ENCODE measurements around the gene TSSK6. TPM values are rescaled to one million over a fixed set of nuclear protein-coding genes. Genes with fewer than 3 reads are reported as not detected.
"Not testable (repeated sequence)": the region's sequence is repeated elsewhere in the genome, so short reads cannot be mapped to it uniquely, and the experiment has no call there.

Gene TSSK6
- total RNA-seq, 2 donors from 2014 or later = 5.0 to 5.6 TPM

DNA sequence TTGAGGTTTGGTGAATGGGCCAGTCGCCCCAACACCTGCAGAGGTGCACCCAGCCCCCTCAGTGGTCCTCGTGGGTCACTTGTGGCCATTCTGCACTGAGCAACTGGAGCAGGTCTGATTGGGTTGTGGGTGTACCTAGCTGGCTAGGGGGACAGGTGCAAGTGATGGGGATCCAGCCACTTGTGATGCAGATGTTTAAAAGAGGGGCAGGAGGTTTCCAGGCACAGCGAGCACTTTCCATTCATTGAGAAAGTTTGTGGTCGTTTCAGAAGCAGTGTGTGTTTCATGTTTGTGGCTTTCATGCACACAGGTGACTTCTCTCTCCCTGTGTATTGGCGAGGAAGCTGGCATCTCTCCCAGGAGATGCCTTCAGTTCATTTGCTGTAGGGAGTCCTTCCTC lies 34.7 kb downstream of the TSSK6 start:
- Mint-ChIP-seq H3K4me1 (ENCODE audit: low read depth) (peaks cover 57% of the 10 kb centered on the region), H3K9me3 (no peaks in the 10 kb centered on the region), H3K36me3 (ENCODE audit: insufficient read depth in 2 of 2) (peaks cover 0 to 10% of the 10 kb centered on the region in 2 donors), H3K27me3 (ENCODE audit: low read depth) (no peaks in the 10 kb centered on the region), H3K4me3 (peak overlapping the region; percentile 4 to 37), H3K27ac (no peak overlapping the region)
- DNase-seq (peak; percentile 35 to 36), ATAC-seq (replicated peaks in 1 of 2) (peak; percentile 76 to 85)

- Mint-ChIP-seq H3K9me3 (no peaks in the 10 kb centered on the region), H3K4me1 (ENCODE audit: low read depth) (peaks cover 83% of the 10 kb centered on the region), H3K36me3 (ENCODE audit: insufficient read depth in 2 of 2) (peaks cover 0 to 8% of the 10 kb centered on the region in 2 donors), H3K4me3 (no peak overlapping the region), H3K27ac (peak overlapping the region; percentile 29), H3K27me3 (ENCODE audit: low read depth) (no peaks in the 10 kb centered on the region)
- DNase-seq (no peak), ATAC-seq (replicated peaks in 1 of 2) (no peak)
Observed at GRCh38 chr19:19477705-19478383, 37.5 kb downstream of the TSSK6 start.

DNA sequence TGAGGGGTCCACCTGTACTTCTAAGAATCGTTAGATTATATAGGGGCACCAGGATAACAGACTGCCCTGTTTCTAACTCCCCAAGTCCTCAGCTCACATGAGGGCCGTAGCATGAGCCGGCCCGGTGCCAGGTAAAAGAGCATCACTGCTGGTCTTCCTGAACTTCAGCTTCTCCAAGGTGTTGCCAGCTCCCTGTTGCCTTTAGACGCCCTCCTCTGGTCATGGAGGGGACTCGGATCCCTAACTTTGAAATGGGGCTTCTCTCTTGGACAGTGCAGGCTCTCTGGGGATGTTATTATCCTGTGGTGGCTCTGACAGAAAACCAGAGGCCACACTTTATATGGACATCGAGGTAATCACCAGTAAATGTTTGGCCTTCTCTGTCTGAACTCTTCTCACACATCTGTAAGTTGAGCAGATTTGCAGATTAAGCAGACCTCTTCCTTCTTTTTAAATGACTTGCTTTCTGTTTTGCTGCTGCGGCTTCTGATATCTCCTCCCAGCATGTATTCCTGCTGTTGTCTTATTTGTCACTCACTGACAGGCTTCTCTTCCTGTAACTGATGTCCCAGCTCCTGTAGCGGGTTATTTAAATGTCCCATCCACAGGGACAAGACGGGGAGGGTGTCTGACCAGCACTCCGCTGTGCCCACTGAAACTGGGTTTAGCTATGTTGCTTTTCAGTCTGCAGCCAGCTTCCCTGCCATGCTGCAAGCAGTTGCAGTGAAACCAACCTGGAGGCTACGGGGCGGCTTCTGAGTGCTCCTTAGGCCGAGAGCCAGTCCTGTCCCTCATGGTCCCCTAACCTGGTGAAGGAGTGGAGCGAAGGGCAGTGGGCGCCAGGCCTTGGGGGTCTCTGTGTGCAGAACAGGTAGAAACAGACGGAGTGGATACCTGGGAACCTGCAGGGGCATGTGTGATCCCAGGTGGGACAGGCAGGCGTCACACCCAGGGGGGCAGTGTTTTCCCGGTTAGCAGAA lies 39.2 kb downstream of the TSSK6 start:
- Mint-ChIP-seq H3K27me3 (ENCODE audit: low read depth) (no peaks in the 10 kb centered on the region), H3K9me3 (no peaks in the 10 kb centered on the region), H3K36me3 (ENCODE audit: insufficient read depth in 2 of 2) (peaks cover 1 to 12% of the 10 kb centered on the region in 2 donors), H3K4me3 (peak overlapping the region; percentile 38 to 44), H3K4me1 (ENCODE audit: low read depth) (peaks cover 87% of the 10 kb centered on the region), H3K27ac (peak overlapping the region; percentile 47)
- no peak for ATAC-seq (replicated peaks in 1 of 2)
- DNase-seq = no peak

- ATAC-seq (replicated peaks in 1 of 2) = no peak
- peaks cover 5 to 12% of the 10 kb centered on the region in 2 donors for H3K36me3 Mint-ChIP-seq (ENCODE audit: insufficient read depth in 2 of 2)
- H3K27me3 Mint-ChIP-seq (ENCODE audit: low read depth) = no peaks in the 10 kb centered on the region
- no peak for DNase-seq
- H3K4me1 Mint-ChIP-seq (ENCODE audit: low read depth) = peaks cover 83% of the 10 kb centered on the region
- H3K4me3 Mint-ChIP-seq = peak overlapping the region; percentile 29 to 48
- peak overlapping the region; percentile 55 for H3K27ac Mint-ChIP-seq
- H3K9me3 Mint-ChIP-seq = no peaks in the 10 kb centered on the region
Observed at GRCh38 chr19:19475015-19475765, 40.2 kb downstream of the TSSK6 start.

- Mint-ChIP-seq H3K4me3 (peak overlapping the region in 1 of 2 donors; percentile 8), H3K36me3 (ENCODE audit: insufficient read depth in 2 of 2) (peaks cover 22 to 35% of the 10 kb centered on the region in 2 donors), H3K27ac (peak overlapping the region; percentile 71), H3K9me3 (peaks cover 8 to 16% of the 10 kb centered on the region in 2 donors), H3K4me1 (ENCODE audit: low read depth) (peaks cover 77% of the 10 kb centered on the region)
- not testable (repeated sequence) for DNase-seq; H3K27me3 Mint-ChIP-seq (ENCODE audit: low read depth); ATAC-seq (replicated peaks in 1 of 2)
Observed at GRCh38 chr19:19472106-19472505, 43.2 kb downstream of the TSSK6 start.

DNA sequence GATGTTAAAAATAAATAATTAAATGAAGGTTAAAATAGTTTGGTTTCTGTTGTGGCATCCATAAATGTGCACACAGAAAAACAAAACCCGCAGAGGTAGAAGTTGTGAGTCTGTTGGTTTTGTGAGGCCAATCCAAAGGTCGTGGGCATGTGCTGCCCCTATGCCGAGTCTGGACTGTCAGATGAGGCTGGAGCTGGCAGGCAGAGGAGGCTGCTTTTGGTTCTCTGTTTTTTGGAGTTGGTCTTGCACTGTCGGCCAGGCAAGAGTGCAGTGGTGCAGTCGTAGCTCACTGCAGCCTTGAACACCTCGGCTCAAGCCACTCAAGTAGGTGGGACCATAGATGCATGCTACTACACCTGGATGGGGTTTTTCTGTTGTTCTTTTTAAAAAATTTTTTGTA lies 43.7 kb downstream of the TSSK6 start:
- Mint-ChIP-seq H3K36me3 (ENCODE audit: insufficient read depth in 2 of 2) (peaks cover 26 to 39% of the 10 kb centered on the region in 2 donors), H3K27ac (no peak overlapping the region), H3K4me3 (no peak overlapping the region), H3K27me3 (ENCODE audit: low read depth) (no peaks in the 10 kb centered on the region), H3K4me1 (ENCODE audit: low read depth) (peaks cover 73% of the 10 kb centered on the region), H3K9me3 (peaks cover 8 to 16% of the 10 kb centered on the region in 2 donors)
- ATAC-seq (replicated peaks in 1 of 2) (no peak), DNase-seq (no peak)

DNA sequence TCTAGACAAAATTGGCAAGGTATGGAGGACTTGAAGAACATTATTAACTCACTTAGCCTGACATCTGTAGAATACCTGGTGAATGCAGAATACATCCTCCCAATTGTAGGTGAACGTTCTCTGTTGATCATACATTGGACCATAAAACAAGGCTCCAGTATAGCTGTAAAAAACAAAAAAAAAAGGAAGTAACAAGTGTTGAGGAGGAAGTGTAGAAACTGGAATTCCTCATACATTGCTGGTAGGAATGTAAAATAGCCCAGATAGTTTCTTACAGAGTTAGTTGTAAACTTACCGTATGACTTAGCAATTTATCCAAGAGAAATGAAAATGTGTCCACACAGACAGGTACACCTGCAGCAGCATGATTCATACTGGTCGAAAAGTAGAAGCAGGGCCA lies 44.8 kb downstream of the TSSK6 start:
- H3K36me3 Mint-ChIP-seq (ENCODE audit: insufficient read depth in 2 of 2) = peaks cover 34 to 48% of the 10 kb centered on the region in 2 donors
- H3K4me3 Mint-ChIP-seq = no peak overlapping the region
- DNase-seq (no peak), ATAC-seq (replicated peaks in 1 of 2) (no peak)
- peaks cover 12 to 21% of the 10 kb centered on the region in 2 donors for H3K9me3 Mint-ChIP-seq
- no peaks in the 10 kb centered on the region for H3K27me3 Mint-ChIP-seq (ENCODE audit: low read depth)
- H3K27ac Mint-ChIP-seq = peak overlapping the region; percentile 25
- H3K4me1 Mint-ChIP-seq (ENCODE audit: low read depth) = peaks cover 62% of the 10 kb centered on the region

- peak overlapping the region; percentile 78 for H3K27ac Mint-ChIP-seq
- peaks cover 38 to 58% of the 10 kb centered on the region in 2 donors for H3K36me3 Mint-ChIP-seq (ENCODE audit: insufficient read depth in 2 of 2)
- DNase-seq = no peak
- no peak overlapping the region for H3K4me3 Mint-ChIP-seq
- no peaks in the 10 kb centered on the region for H3K27me3 Mint-ChIP-seq (ENCODE audit: low read depth)
- peaks cover 53% of the 10 kb centered on the region for H3K4me1 Mint-ChIP-seq (ENCODE audit: low read depth)
- H3K9me3 Mint-ChIP-seq = peaks cover 12 to 22% of the 10 kb centered on the region in 2 donors
- ATAC-seq (replicated peaks in 1 of 2) = no peak
Observed at GRCh38 chr19:19468424-19469050, 46.8 kb downstream of the TSSK6 start.

DNA sequence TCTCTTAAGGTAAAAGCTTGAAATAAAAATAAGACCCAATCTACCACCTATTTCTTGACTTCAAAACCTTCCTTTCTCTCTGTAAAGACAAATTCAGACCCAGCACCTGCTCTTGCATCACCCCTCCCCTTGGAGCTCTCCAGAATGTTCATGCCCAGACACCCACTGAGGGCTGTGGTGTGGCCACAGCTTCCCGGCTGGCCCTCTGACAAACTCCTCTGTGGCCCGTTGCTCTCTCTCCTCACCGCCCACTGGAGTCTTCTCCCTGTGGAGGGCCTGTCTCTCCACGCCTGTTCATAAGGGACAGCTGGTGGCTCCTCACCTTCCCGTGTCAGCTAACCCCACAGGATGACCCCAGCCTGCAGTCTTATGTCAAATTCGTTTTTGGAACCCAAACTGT lies 49.1 kb downstream of the TSSK6 start:
- Mint-ChIP-seq H3K27ac (no peak overlapping the region), H3K4me3 (no peak overlapping the region), H3K36me3 (ENCODE audit: insufficient read depth in 2 of 2) (peaks cover 37 to 54% of the 10 kb centered on the region in 2 donors), H3K4me1 (ENCODE audit: low read depth) (peaks cover 55% of the 10 kb centered on the region), H3K9me3 (peaks cover 12 to 22% of the 10 kb centered on the region in 2 donors), H3K27me3 (ENCODE audit: low read depth) (no peaks in the 10 kb centered on the region)
- ATAC-seq (replicated peaks in 1 of 2) (no peak), DNase-seq (no peak)

- peaks cover 36 to 51% of the 10 kb centered on the region in 2 donors for H3K36me3 Mint-ChIP-seq (ENCODE audit: insufficient read depth in 2 of 2)
- no peaks in the 10 kb centered on the region for H3K27me3 Mint-ChIP-seq (ENCODE audit: low read depth)
- ATAC-seq (replicated peaks in 1 of 2) = no peak
Observed at GRCh38 chr19:19465436-19466070, 49.8 kb downstream of the TSSK6 start.

DNA sequence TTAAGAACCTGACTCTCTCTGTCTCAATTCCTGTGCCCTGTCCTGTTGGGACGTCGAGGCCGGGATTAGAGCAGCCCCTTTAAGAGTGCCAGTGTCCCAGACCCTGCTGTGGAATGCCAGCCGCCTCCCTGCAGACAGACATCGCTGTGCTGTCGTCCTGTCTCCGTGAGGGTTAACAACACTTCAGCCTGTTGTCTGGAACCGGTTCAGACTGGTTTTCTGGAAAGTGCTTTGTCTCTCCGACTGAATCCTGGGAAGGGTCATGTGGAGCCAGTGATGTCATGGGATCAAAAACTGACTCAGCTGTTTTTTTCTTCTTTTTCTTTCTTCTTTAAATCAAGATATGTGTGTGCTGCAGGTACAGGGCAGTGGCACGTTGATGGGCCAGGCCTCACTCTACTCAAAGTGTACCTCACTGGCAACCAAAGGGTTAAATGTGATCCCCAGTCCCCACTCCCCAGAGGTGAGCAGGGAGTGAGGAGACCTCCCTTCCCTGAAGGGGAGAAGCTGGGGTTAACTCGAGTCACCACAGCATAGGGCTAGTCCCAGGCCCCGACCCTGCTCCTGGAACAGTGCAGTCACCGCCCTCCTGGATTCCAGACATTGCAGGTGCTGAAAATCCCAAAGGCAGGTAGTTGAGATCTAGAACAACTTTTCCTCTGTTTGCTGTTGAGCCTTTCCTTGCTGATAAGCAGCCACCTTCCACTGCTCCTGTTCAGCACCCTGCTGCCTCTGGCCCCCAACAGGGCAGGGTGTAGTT lies 50.8 kb downstream of the TSSK6 start:
- H3K9me3 Mint-ChIP-seq = peaks cover 12 to 22% of the 10 kb centered on the region in 2 donors
- no peak overlapping the region for H3K4me3 Mint-ChIP-seq
- H3K4me1 Mint-ChIP-seq (ENCODE audit: low read depth) = peaks cover 64% of the 10 kb centered on the region
- H3K27me3 Mint-ChIP-seq (ENCODE audit: low read depth) = no peaks in the 10 kb centered on the region
- no peak for ATAC-seq (replicated peaks in 1 of 2)
- H3K27ac Mint-ChIP-seq = peak overlapping the region; percentile 72
- DNase-seq = no peak
- peaks cover 33 to 48% of the 10 kb centered on the region in 2 donors for H3K36me3 Mint-ChIP-seq (ENCODE audit: insufficient read depth in 2 of 2)

More at GRCh38 chr19:19465436-19466070, 49.8 kb downstream of the TSSK6 start:
- no peak for DNase-seq
- Mint-ChIP-seq H3K4me1 (ENCODE audit: low read depth) (peaks cover 59% of the 10 kb centered on the region), H3K27ac (no peak overlapping the region), H3K4me3 (no peak overlapping the region), H3K9me3 (peaks cover 12 to 22% of the 10 kb centered on the region in 2 donors)

Measured in activated T-cell treated with anti-CD3 and anti-CD28 coated beads, Interleukin-2, amount 50 U/mL, for 72 hours (primary cell).